ENCODE measurements around the gene LMBRD1.

- TF ChIP-seq EZH2 (IDR thresholded peaks at IDR 0.05) (no peak), POLR2AphosphoS5 (IDR thresholded peaks at IDR 0.05; ENCODE audit: borderline replicate concordance, low read depth, low read length) (no peak)
These were observed 4.4 kb upstream of the LMBRD1 start for GRCh38 chr6:69801225-69801624.
